ENCODE measurements around the gene CD248.

CD248 gene

GRCh38 chr11:66340596-66341501, 24.0 kb upstream of the CD248 start:
- no peak for DNase-seq (ENCODE audit: low spot score)

DNA sequence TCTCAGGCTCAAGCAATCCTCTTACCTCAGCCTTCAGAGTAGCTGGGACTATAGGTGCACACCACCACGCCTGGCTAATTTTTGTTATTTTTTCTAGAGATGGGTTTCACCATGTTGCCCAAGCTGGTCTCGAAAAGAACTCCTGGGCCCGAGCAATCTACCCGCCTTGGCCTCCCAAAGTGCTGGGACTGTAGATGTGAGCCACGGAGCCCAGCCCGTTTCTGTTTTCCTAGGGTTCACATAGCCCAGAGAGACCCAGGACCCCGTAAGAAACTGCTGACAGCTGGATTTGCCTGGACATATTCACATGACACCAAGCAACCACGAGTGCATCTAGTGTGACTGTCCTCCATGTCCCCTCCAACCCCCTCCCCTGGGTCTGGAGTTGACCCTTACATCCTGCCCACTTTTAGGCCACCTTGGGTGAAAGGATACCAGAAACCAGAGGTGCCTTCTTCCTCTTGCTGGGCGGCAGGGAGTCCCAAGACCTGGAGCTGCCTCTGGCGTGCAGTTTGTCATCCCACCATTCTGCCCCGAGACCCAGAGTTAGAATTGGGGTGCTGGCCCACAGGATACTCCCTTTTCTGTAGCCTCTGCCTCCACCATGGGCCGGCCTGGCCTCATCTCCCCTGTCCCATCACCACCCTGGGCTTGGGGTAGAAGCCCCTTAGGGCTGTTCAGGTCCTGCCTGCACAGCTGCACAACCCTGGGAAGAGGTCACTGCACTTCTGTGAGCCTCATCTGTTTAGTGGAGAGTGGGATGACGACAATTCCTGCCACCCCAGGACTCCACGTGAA, 23.0 kb upstream of the CD248 start:
- DNase-seq (ENCODE audit: low spot score): no peak

DNA sequence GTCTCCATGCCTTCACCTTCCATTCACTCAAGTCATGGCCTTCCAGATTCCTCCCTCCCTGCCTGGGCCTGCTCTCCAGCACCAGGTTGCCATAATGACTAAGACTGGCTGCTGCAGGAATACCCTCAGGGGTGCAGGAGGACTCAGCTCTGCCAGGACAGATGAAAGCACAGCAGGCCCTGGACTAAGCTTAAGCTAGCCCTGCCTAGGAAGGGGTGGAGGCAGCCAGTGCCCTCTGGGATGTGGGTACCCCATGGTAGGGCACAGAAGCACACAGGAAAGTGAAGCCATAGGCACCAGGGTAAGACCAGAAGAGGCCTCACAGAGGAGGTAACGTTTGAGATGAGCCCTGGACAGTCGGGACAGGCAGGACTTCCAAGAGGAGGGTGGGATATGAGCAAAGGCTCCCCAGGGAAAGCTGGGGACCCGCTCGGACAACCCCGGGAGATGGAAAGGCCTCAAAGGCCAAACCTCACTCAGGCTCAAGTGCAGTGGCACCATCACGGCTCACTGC, 22.4 kb upstream of the CD248 start:
- DNase-seq (ENCODE audit: low spot score): no peak

DNA sequence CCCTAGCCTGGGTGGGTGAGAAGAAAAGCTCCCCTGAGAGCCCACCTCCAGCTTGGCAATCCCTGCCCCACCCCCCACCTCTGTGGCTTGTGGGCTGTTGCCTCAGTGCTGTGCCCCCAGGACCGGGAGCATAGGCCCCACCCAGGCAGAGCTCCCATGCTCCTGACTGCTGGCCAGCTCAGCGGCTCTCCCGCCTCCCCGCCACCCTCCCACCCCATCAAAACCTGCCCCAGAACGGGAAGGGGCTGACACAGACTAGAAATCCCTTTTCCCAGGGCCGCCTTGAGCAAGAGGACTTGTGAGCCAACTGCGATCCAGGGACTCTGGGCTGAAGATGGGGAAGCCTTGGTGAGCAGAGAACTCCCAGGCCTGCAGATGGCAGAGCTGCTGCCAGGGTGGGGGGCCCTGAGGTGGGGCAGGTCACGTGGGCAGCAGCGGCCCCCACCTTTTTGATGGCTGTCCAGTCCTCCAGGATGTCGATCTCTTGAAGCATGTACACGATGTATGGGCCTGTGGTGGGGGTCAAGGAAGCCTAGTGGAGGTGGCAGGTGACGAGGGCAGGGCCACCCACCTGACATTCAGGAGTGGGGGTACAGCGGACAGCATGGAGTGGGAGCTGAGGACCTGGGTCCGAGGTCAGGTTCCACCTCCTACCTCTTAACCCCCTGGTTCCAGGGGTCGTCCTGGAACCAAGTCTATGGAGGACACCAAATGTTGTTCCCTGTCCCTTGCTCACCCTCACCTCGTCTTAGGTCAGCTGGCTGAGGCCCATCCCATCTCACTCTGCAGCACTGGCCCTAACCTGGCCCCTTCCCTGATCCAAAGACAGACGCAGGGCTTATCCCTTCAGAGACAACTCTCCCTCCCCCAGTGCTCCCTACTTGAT, 21.7 kb upstream of the CD248 start:
- no peak for DNase-seq (ENCODE audit: low spot score)

GRCh38 chr11:66337103-66337899, 20.5 kb upstream of the CD248 start:
- no peak for DNase-seq (ENCODE audit: low spot score)

DNA sequence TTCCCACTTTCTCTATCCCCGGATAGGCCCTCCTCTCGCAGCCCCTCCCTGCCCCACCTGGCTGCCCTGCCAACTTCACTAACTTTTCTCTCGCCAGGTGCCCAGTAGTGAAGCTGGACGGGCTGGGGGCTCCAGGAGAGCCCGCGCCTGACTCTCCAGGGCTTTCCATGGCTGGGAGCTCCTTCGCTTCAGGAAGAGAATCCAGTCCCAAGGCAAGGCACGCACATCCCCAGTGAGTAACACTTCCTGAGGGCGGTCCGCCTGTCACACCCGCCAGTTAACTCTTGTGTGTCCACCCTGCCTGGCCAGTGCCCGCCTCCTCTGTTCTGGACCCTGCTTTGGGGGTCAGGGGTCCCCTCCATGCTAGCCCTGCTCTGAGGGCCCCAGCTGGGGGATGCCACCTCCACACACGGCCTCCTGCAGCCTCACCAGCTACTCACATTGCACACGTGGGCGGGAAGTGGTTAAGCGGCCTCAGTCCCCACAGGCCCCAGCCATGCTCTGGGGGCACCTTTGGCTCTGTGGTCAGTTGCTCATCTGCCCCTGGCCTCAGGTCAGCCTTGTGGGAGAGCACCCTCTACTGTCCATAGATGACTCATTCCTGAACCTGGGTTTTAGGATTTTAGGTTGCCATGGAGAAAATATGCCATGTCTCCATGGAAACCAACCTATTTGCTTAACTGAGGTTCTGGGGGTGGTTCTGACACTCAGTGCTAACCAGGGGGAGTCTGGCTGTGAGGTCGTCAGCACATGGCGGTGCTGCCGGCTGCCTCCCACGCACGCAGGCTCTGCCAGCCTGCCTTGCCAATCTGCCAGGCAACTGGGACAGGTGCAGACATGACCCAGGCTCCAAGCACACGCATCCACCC, 19.6 kb upstream of the CD248 start, which contains the start of gene RIN1:
TSS of gene RIN1 (minus strand) at position 201 of the 869 bp plus-strand sequence. CDS start at position 169, 32 bp downstream.
- DNase-seq (ENCODE audit: low spot score): peak; percentile 44

- no peak for DNase-seq (ENCODE audit: low spot score)
Measured at GRCh38 chr11:66335531-66336233, 18.8 kb upstream of the CD248 start.

DNA sequence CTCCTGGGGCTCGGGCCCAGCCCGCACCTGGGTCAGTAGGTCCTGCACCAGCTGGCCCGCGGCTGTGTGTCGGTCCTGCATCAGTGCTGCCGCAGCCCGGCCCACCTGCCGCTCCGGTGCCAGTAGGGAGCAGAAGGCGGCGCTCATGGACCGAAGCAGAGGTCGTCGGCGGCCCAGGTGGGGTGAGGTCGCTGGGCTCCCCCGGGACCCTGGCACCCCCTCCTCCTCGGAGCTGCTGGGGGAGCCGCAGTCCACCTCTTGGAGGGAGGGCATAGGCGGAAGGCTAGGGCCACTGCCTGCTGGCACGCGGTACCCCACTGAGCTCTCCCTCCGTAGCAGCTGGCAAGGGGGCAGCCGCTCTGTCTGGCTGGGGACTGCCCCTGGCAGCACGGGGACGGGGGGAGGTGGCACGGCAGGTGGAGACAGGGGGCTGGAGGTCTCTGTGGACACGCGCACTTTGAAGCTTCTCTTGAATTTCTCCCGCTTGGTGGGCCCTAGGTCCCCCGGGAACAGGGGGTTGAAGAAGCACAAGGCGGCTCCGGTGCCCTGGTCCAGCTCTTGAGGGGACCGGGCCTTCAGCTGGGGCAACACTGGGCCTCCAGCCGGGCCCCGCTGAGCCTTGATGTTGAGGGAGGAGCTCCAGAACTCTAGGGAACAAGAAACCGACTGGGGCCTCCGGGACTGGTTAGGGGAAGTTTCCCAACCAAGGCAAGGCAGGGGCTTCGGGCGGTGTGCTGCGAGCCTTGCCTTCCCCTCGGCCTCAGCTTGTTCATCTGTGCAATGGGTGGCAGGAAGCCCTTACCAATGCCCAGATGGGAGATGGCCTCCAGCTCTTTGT, 18.0 kb upstream of the CD248 start:
- DNase-seq (ENCODE audit: low spot score): no peak

DNA sequence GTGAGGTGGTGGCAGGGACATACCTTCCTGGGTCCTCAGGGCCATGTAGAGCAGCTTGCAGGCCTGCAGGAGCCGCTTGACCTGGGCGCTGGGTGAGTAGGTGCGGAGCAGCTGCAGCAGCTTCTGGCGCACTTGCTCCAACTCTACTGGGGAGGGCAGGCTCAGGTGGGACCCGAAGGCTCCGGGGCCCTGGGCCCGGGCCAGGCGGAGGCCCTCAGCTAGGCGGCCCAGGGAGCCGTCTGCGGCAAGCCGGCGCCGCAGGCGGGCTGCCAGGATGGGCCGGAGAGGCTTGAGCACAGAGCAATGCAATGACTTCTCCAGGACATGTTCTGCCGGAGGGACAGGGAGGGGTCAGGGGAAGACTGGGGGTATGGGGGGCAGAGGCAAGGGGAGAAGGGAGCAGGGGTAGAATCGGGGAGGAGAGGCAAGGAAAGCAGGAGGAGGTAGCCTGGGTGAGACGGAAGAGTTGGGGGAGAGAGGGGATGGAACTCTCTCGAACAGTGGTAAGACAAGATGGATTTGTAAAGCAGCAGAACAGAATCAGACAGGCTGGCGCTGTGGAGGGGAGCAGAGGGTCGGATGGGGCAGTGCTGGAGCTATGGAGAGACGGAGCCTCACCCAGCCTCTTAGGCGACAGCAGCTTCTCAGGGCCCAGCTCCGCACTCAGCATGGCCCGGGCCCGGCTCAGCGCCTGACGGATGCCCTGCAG, 17.2 kb upstream of the CD248 start:
- DNase-seq (ENCODE audit: low spot score): no peak

- no peak for DNase-seq (ENCODE audit: low spot score)
Measured at GRCh38 chr11:66333220-66333877, 16.5 kb upstream of the CD248 start.

- DNase-seq (ENCODE audit: low spot score): no peak
Measured at GRCh38 chr11:66332371-66333219, 15.8 kb upstream of the CD248 start.

- no peak for DNase-seq (ENCODE audit: low spot score)
Measured at GRCh38 chr11:66331542-66332370, 14.9 kb upstream of the CD248 start.

DNA sequence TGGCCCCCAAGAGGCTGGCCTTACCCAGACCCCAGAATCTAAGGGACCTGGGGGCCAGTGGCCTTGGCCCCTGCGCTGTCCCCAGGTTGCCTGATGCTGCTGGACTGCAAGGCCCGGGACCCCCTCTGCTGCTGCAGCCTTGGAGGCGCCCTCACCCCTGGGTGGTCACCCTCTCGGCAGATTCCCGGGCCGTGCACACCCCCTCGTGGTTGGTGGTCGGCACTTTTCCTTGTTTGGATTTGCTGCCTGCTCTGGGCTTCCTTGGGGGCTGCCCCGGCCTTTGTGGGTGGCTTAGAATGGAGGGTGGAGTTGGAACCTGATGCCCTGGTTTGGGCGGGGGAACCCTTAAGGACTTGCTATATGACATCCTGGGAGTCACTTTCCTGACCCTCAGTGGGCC, 14.1 kb upstream of the CD248 start:
- DNase-seq (ENCODE audit: low spot score): no peak

- no peak for DNase-seq (ENCODE audit: low spot score)
Measured at GRCh38 chr11:66329165-66329673, 12.4 kb upstream of the CD248 start.
